Coronary artery (tissue), 2 donors: Measurements from ENCODE around the gene BTBD18.
A peak's percentile ranks its signal among the peaks of the same experiment; 100 is the strongest.

Experiments used
- DNase-seq: peaks from one replicate; pipeline ENCODE4 v3.0.0-alpha.2; 2017; ENCODE audit warnings: low spot score
- H3K27ac ChIP-seq, 2 donors: fragments of 200-600 bp; sonication (generic); one replicate each; pipeline ENCODE4 v1.5.1; 2016 to 2019
- H3K4me3 ChIP-seq: fragments of 200-600 bp; sonication (generic); 2 replicates; pipeline ENCODE4 v1.5.1; 2016; ENCODE audit warnings: mild to moderate bottlenecking, moderate library complexity
- CTCF ChIP-seq: fragments of 200-600 bp; sonication (generic); IDR thresholded peaks from one replicate; pipeline ENCODE4 v1.5.1; 2019; ENCODE audit warnings: antibody characterized with exemption

Gene BTBD18

GRCh38 chr11:57792060-57792541, 40.5 kb upstream of the BTBD18 start:
- Histone ChIP-seq H3K4me3 (no peak overlapping the region), H3K27ac (peak overlapping the region in 1 of 2 donors; percentile 41)
- DNase-seq: no peak
- TF ChIP-seq CTCF: no peak

DNA sequence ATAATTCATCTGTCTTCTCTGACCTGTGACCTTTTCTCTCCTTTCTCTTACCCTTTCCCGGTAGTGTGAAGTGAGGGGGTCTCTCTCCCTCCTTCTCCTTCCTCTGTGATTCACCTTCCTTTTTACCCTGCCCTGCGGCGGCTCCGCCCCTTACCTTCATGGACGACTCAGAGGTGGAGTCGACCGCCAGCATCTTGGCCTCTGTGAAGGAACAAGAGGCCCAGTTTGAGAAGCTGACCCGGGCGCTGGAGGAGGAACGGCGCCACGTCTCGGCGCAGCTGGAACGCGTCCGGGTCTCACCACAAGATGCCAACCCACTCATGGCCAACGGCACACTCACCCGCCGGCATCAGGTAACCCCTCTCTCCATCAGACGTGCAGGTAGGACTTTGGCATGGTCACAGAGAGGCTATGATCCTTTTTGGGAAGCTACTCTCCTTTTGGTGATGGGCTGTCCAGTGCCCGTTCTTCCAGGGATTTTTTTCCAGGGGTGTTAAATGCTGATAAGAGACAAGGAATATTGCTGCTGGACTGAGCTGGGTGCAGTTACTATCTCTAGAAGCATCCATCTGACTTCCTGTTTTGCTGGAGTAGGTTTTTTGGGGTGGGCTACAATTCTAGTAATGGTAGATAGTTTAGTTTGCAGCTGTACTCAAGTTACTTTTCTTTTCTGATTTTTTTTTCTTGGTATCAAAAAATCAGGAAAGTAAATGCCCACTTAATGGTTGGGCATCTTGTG, 39.9 kb upstream of the BTBD18 start:
- peak overlapping the region in 1 of 2 donors; percentile 41 for H3K27ac ChIP-seq
- no peak overlapping the region for H3K4me3 ChIP-seq
- no peak for DNase-seq
- TF ChIP-seq CTCF: no peak

DNA sequence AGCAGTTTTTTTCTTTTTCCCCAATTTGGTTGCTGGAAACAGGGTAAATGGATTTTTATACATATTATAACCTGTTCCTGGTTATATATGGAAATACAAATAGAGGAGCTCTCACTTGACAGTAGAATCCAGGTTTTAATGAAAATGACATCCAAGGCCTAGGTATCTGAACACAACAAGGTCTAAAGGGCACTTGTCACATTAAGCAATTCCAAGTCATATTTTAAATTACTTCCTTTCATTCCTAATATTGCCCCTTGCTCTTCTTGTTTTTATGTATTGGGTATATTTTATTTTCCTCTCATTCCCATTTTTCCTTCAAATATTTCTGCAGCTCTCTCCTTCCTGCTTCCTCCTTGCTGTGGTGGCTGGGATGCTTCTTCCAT, 37.1 kb upstream of the BTBD18 start:
- TF ChIP-seq CTCF: no peak
- Histone ChIP-seq H3K4me3 (no peak overlapping the region), H3K27ac (no peak overlapping the region)
- no peak for DNase-seq

GRCh38 chr11:57787920-57788702, 36.5 kb upstream of the BTBD18 start:
- DNase-seq: no peak
- H3K27ac ChIP-seq: peak overlapping the region in 1 of 2 donors; percentile 4
- TF ChIP-seq CTCF: no peak
- no peak overlapping the region for H3K4me3 ChIP-seq

GRCh38 chr11:57787006-57787604, 35.5 kb upstream of the BTBD18 start:
- no peak for DNase-seq
- H3K27ac ChIP-seq: peak overlapping the region in 1 of 2 donors; percentile 2
- H3K4me3 ChIP-seq: no peak overlapping the region
- TF ChIP-seq CTCF: no peak

GRCh38 chr11:57786436-57786835, 34.8 kb upstream of the BTBD18 start:
- no peak overlapping the region for H3K27ac ChIP-seq
- H3K4me3 ChIP-seq: no peak overlapping the region
- DNase-seq: no peak
- no peak for TF ChIP-seq CTCF
